Kidney (tissue), 14 donors: ENCODE measurements around the gene GHRH. TPM values are rescaled to one million over a fixed set of nuclear protein-coding genes. Genes with fewer than 3 reads are reported as not detected.
A peak's percentile ranks its signal among the peaks of the same experiment; 100 is the strongest.

Source experiments
- DNase-seq, 5 donors: peaks; one replicate each; pipeline ENCODE4 v3.0.0-alpha.2; 2013 to 2020
- FAIRE-seq: peaks from 2 replicates; lab custom pipeline; 2012; peaks lifted over from hg19 to GRCh38; lab: Jason Lieb, UNC
- H3K27ac ChIP-seq, 2 donors: one replicate each; pipeline ENCODE4 v1.7.0; 2013; ENCODE audit warnings: low read depth in 2 of 2, low read length in 2 of 2, inconsistent platforms in 1 of 2
- H3K27me3 ChIP-seq: one replicate; pipeline ENCODE4 v1.7.1; 2013; ENCODE audit warnings: low read length, inconsistent platforms; ENCODE audit not compliant: control insufficient read depth, insufficient read depth
- H3K36me3 ChIP-seq, 3 donors: one replicate each; pipeline versions ENCODE4 v1.7.0 to v1.7.1; 2013; ENCODE audit warnings: low read length in 3 of 3, control low read depth in 1 of 3, inconsistent platforms in 1 of 3; ENCODE audit not compliant: insufficient read depth in 3 of 3, control insufficient read depth in 2 of 3
- H3K4me1 ChIP-seq, 3 donors: one replicate each; pipeline versions ENCODE4 v1.7.0 to v1.7.1; 2013; ENCODE audit warnings: low read length in 3 of 3, inconsistent platforms in 1 of 3, low read depth in 1 of 3; ENCODE audit not compliant: control insufficient read depth in 2 of 3, insufficient read depth in 2 of 3
- H3K4me3 ChIP-seq, 3 donors: one replicate each; pipeline versions ENCODE4 v1.7.0 to v1.8.1; 2013; ENCODE audit warnings: low read length in 3 of 3, control low read depth in 1 of 3, inconsistent platforms in 1 of 3
- H3K9ac ChIP-seq, 3 donors: one replicate each; pipeline versions ENCODE4 v1.7.0 to v1.7.1; 2013; ENCODE audit warnings: low read length in 3 of 3, control low read depth in 1 of 3, inconsistent platforms in 1 of 3
- H3K9me3 ChIP-seq, 3 donors: one replicate each; pipeline versions ENCODE4 v1.7.0 to v1.7.1; 2013; ENCODE audit warnings: low read length in 3 of 3, control low read depth in 1 of 3, inconsistent platforms in 1 of 3; ENCODE audit not compliant: control insufficient read depth in 2 of 3, insufficient read depth in 1 of 3
- CTCF ChIP-seq: IDR thresholded peaks from 3 replicates; pipeline ENCODE4 v1.5.1; 2012; ENCODE audit warnings: mild to moderate bottlenecking, moderate library complexity, borderline replicate concordance; ENCODE audit not compliant: insufficient read depth; ENCODE audit errors: extremely low read depth
- intact Hi-C: fragments of 100-400 bp; cut with DNase I; formaldehyde crosslinking; loops from one replicate; pipeline ENCODE4 v1.11.1; 2022
- polyA plus RNA-seq: library from polyadenylated mRNA; stranded (reverse); fragments of 350-450 nt; fragmentation: Illumina TruSeq; extraction: RNeasy Lipid Tissue Mini Kit (QIAGEN cat#74804); gene quantifications from one replicate; pipeline ENCODE4 v1.2.3, GENCODE V29; 2014; ENCODE audit warnings: low read depth, low replicate concordance; ENCODE audit not compliant: insufficient read depth
- total RNA-seq: library from RNA; stranded (reverse); fragmentation: NEBNext Ultra II Directional; extraction: Animal tissue kit (Norgen Biotek cat#: 25700); gene quantifications from one replicate; pipeline ENCODE4 v1.2.1, GENCODE V29; 2021
- donor health status: control.
- donor health status: control.
- donor health status: control.
- donor health status: control.
- donor health status: control.
- donor health status: DM: yes; HTN: yes; CAD: no.
- donor health status: Normal renal cell carcinoma (clear cell type).

GHRH gene
- total and polyA plus RNA-seq, 2 donors from 2014 or later = not detected

- no peak overlapping the region for H3K9ac ChIP-seq
- H3K4me3 ChIP-seq = peak overlapping the region in 1 of 3 donors; percentile 33
- FAIRE-seq (no peak), DNase-seq (no peak)
- H3K27ac ChIP-seq = no peak overlapping the region
- no peak for TF ChIP-seq CTCF
- no peaks in the 10 kb centered on the region for H3K36me3 ChIP-seq
- H3K9me3 ChIP-seq = no peaks in the 10 kb centered on the region
- H3K27me3 ChIP-seq = no peaks in the 10 kb centered on the region
- intact Hi-C loops = no loop called here
- H3K4me1 ChIP-seq = peaks cover 0 to 9% (median 0%) of the 10 kb centered on the region in 3 donors
These were observed 15.6 kb upstream of the GHRH start for GRCh38 chr20:37277253-37277593.

- intact Hi-C loops = no loop called here
- H3K4me3 ChIP-seq = peak overlapping the region in 1 of 3 donors; percentile 33
- peak; percentile 37 for TF ChIP-seq CTCF
- DNase-seq = peak in 4 of 5 donors; percentile 70 to 91 (median 78)
- H3K9ac ChIP-seq = no peak overlapping the region
- H3K27me3 ChIP-seq = no peaks in the 10 kb centered on the region
- peaks cover 0 to 9% (median 0%) of the 10 kb centered on the region in 3 donors for H3K4me1 ChIP-seq
- H3K36me3 ChIP-seq = no peaks in the 10 kb centered on the region
- no peaks in the 10 kb centered on the region for H3K9me3 ChIP-seq
- FAIRE-seq = no peak
- peak overlapping the region; percentile 13 to 57 for H3K27ac ChIP-seq
These were observed 15.1 kb upstream of the GHRH start for GRCh38 chr20:37276494-37277252.

- H3K36me3 ChIP-seq = no peaks in the 10 kb centered on the region
- no peaks in the 10 kb centered on the region for H3K27me3 ChIP-seq
- no peak overlapping the region for H3K27ac ChIP-seq
- no peak for DNase-seq
- H3K4me3 ChIP-seq = no peak overlapping the region
- no peak for FAIRE-seq
- H3K4me1 ChIP-seq = peaks cover 0 to 9% (median 0%) of the 10 kb centered on the region in 3 donors
- TF ChIP-seq CTCF = no peak
- H3K9me3 ChIP-seq = no peaks in the 10 kb centered on the region
- intact Hi-C loops = no loop called here
- no peak overlapping the region for H3K9ac ChIP-seq
These were observed 13.4 kb upstream of the GHRH start for GRCh38 chr20:37274851-37275524.
